ENCODE results near the gene ATMIN.

Gene ATMIN

GRCh38 chr16:81005610-81006161 lies 30.0 kb upstream of the ATMIN start:
- DNase-seq (ENCODE audit: low read depth, low spot score), result no peak

- no peak for DNase-seq (ENCODE audit: low read depth, low spot score)
Observed at GRCh38 chr16:81006211-81006812, 29.3 kb upstream of the ATMIN start.

GRCh38 chr16:81006813-81007695 lies 28.6 kb upstream of the ATMIN start, which contains the start of the genes CENPN and CMC2:
Gene CENPN (plus strand): TSS chr16:81007214. CDS start chr16:81011940, 4,726 bp downstream.
Gene CMC2 (minus strand): TSS chr16:81006885. CDS start chr16:80997394, 9,491 bp downstream.
- DNase-seq (ENCODE audit: low read depth, low spot score), result peak; percentile 99

- DNase-seq (ENCODE audit: low read depth, low spot score), result no peak
Observed at GRCh38 chr16:81008505-81008789, 27.2 kb upstream of the ATMIN start.

- DNase-seq (ENCODE audit: low read depth, low spot score), result no peak
Observed at GRCh38 chr16:81012974-81013373, 22.7 kb upstream of the ATMIN start.

- no peak for DNase-seq (ENCODE audit: low read depth, low spot score)
Observed at GRCh38 chr16:81014672-81015071, 21.0 kb upstream of the ATMIN start.

- no peak for DNase-seq (ENCODE audit: low read depth, low spot score)
Observed at GRCh38 chr16:81018496-81018895, 17.1 kb upstream of the ATMIN start.

- no peak for DNase-seq (ENCODE audit: low read depth, low spot score)
Observed at GRCh38 chr16:81026429-81026828, 9.2 kb upstream of the ATMIN start.

- no peak for DNase-seq (ENCODE audit: low read depth, low spot score)
Observed at GRCh38 chr16:81029930-81030604, 5.6 kb upstream of the ATMIN start.

- no peak for DNase-seq (ENCODE audit: low read depth, low spot score)
Observed at GRCh38 chr16:81035975-81036750, 521 bp downstream of the ATMIN start.

GRCh38 chr16:81036751-81037350 lies 1.2 kb downstream of the ATMIN start:
- DNase-seq (ENCODE audit: low read depth, low spot score), result no peak

GRCh38 chr16:81040131-81040530 lies 4.5 kb downstream of the ATMIN start:
- DNase-seq (ENCODE audit: low read depth, low spot score), result no peak

- DNase-seq (ENCODE audit: low read depth, low spot score), result no peak
Observed at GRCh38 chr16:81040842-81041241, 5.2 kb downstream of the ATMIN start.

- no peak for DNase-seq (ENCODE audit: low read depth, low spot score)
Observed at GRCh38 chr16:81041696-81042095, 6.1 kb downstream of the ATMIN start.

GRCh38 chr16:81042821-81043220 lies 7.2 kb downstream of the ATMIN start:
- DNase-seq (ENCODE audit: low read depth, low spot score), result no peak

- no peak for DNase-seq (ENCODE audit: low read depth, low spot score)
Observed at GRCh38 chr16:81053761-81054160, 18.1 kb downstream of the ATMIN start.

GRCh38 chr16:81060576-81061306 lies 25.1 kb downstream of the ATMIN start:
- DNase-seq (ENCODE audit: low read depth, low spot score), result no peak

- no peak for DNase-seq (ENCODE audit: low read depth, low spot score)
Observed at GRCh38 chr16:81061307-81061640, 25.6 kb downstream of the ATMIN start.

GRCh38 chr16:81061871-81062608 lies 26.4 kb downstream of the ATMIN start:
- no peak for DNase-seq (ENCODE audit: low read depth, low spot score)

- DNase-seq (ENCODE audit: low read depth, low spot score), result no peak
Observed at GRCh38 chr16:81066681-81067080, 31.0 kb downstream of the ATMIN start.

Measured in smooth muscle cell of the brain vasculature (primary cell).